ENCODE data around the gene DBR1. TPM values are rescaled to one million over a fixed set of nuclear protein-coding genes. Genes with fewer than 3 reads are reported as not detected.

DBR1 gene
- total and polyA plus RNA-seq, 2 of the 4 experiments (the other 2 are of a cell fraction): 7.6 to 12.5 TPM

GRCh38 chr3:138197524-138197923 is 22.8 kb upstream of the DBR1 start:
- Histone ChIP-seq H4K8ac (ENCODE audit: low read depth in 2 of 2, low read length in 2 of 2) (no peak overlapping the region), H2BK120ac (ENCODE audit: low read depth, low read length) (no peak overlapping the region), H3K9me1 (ENCODE audit: insufficient read depth, low read length) (peaks cover 6% of the 10 kb centered on the region), H2AK5ac (ENCODE audit: low read depth, low read length) (no peak overlapping the region), H3K4ac (ENCODE audit: low read depth, low read length) (no peak overlapping the region), H3K79me1 (ENCODE audit: low read depth in 1 of 2, low read length in 2 of 2) (peaks cover 11 to 55% of the 10 kb centered on the region in 2 experiments), H2AFZ (replicated peaks; ENCODE audit: low read length, poor library complexity) (no peak overlapping the region), H3K27ac (ENCODE audit: insufficient read depth, low read length) (no peak overlapping the region), H3K4me2 (ENCODE audit: low read depth, low read length) (no peak overlapping the region), H2AK9ac (replicated peaks; ENCODE audit: low read depth, low read length, poor library complexity) (no peak overlapping the region), H2BK15ac (ENCODE audit: low read depth, low read length) (no peak overlapping the region), H3K14ac (replicated peaks; ENCODE audit: low read depth, low read length) (no peak overlapping the region), H2BK5ac (ENCODE audit: low read depth, low read length, poor library complexity, severe bottlenecking) (no peak overlapping the region), H4K20me1 (ENCODE audit: insufficient read depth, low read length) (peaks cover 54% of the 10 kb centered on the region), H3K27me3 (ENCODE audit: control insufficient read depth, insufficient read depth, low read length) (no peaks in the 10 kb centered on the region), H4K5ac (ENCODE audit: low read depth, low read length) (no peak overlapping the region), H2BK20ac (ENCODE audit: low read depth, low read length) (no peak overlapping the region), H3K18ac (ENCODE audit: low read depth, low read length) (no peak overlapping the region), H3K56ac (ENCODE audit: extremely low read depth, insufficient read depth, low read length) (no peak overlapping the region), H3K9ac (ENCODE audit: low read depth, low read length) (no peak overlapping the region), H3K36me3 (ENCODE audit: control insufficient read depth, insufficient read depth, low read length) (no peaks in the 10 kb centered on the region; the same call in 1 of the 2 replicates), H3K23ac (ENCODE audit: low read depth, low read length) (no peak overlapping the region), H4K91ac (ENCODE audit: insufficient read depth, low read depth, low read length) (no peak overlapping the region), H3K4me1 (ENCODE audit: control insufficient read depth, insufficient read depth, low read length) (no peaks in the 10 kb centered on the region), H3K4me3 (ENCODE audit: insufficient read depth, low read depth, low read length) (no peak overlapping the region), H3K9me3 (ENCODE audit: control insufficient read depth, insufficient read depth, low read length) (no peaks in the 10 kb centered on the region)
- TF ChIP-seq CTCF (conservative IDR thresholded peaks at IDR 0.05; ENCODE audit: low read depth, low read length) (no peak), MAFK (IDR thresholded peaks at IDR 0.05; ENCODE audit: low read depth, low read length) (no peak), RFX5 (IDR thresholded peaks at IDR 0.05; ENCODE audit: low read depth, low read length) (no peak), BHLHE40 (IDR thresholded peaks at IDR 0.05; ENCODE audit: low read depth, low read length) (no peak), CEBPB (IDR thresholded peaks at IDR 0.05; ENCODE audit: low read depth, low read length) (no peak), ELK1 (IDR thresholded peaks at IDR 0.05; ENCODE audit: borderline replicate concordance, low read depth, low read length) (no peak), RCOR1 (IDR thresholded peaks at IDR 0.05; ENCODE audit: insufficient replicate concordance, low read length) (no peak), RAD21 (IDR thresholded peaks at IDR 0.05; ENCODE audit: low read length) (no peak), MAZ (IDR thresholded peaks at IDR 0.05; ENCODE audit: borderline replicate concordance, low read depth, low read length) (no peak), POLR2A (IDR thresholded peaks at IDR 0.05; ENCODE audit: low read depth, low read length) (no peak)
- no CpG with 5 or more reads among the region's 1 CpG for WGBS, 2 experiments (ENCODE audit: extremely low coverage in 2 of 2, insufficient read length in 1 of 2)
- ATAC-seq (ENCODE audit: low read depth) (no peak), DNase-seq (no peak)
- dilution Hi-C loops (cut with HindIII; ENCODE audit: low sequenced_read_pairs, unreplicated experiment) (no loop called here), intact Hi-C loops (cut with micrococcal nuclease) (no loop called here), in situ Hi-C loops (cut with MboI; ENCODE audit: low sequenced_read_pairs) (no loop called here)
- no TSS peak for BruUV-seq (replicated peaks)
- ChIA-PET CTCF (interaction anchor here (1.0 kb wide), 1 partner anchor 72 kb away, joined by 3 read pairs; no protein-coding TSS in a partner anchor), POLR2A (ENCODE audit: unreplicated experiment) (no interaction called here)
